ENCODE data around the gene TAF4B.
"Not testable (repeated sequence)": the region's sequence is repeated elsewhere in the genome, so short reads cannot be mapped to it uniquely, and the experiment has no call there.

TAF4B gene

GRCh38 chr18:26432651-26433424, 206.6 kb downstream of the TAF4B start:
- no peak for FAIRE-seq

GRCh38 chr18:26434887-26435286, 208.6 kb downstream of the TAF4B start:
- no peak for FAIRE-seq

GRCh38 chr18:26435415-26436095, 209.3 kb downstream of the TAF4B start:
- no peak for FAIRE-seq

GRCh38 chr18:26436176-26437051, 210.2 kb downstream of the TAF4B start:
- no peak for FAIRE-seq

- not testable (repeated sequence) for FAIRE-seq
Measured at GRCh38 chr18:26437634-26438033, 211.4 kb downstream of the TAF4B start.

- FAIRE-seq, result no peak
Measured at GRCh38 chr18:26438980-26439379, 212.7 kb downstream of the TAF4B start.

- no peak for FAIRE-seq
Measured at GRCh38 chr18:26439537-26439936, 213.3 kb downstream of the TAF4B start.

GRCh38 chr18:26440644-26441043, 214.4 kb downstream of the TAF4B start:
- FAIRE-seq, result no peak

All from TTC549 (cell line).